H9 (cell line): ENCODE results near the gene KCNH4. TPM values are rescaled to one million over a fixed set of nuclear protein-coding genes. Genes with fewer than 3 reads are reported as not detected.

Source experiments
- DNase-seq: peaks from one replicate; pipeline ENCODE4 v3.0.0-alpha.2; 2017
- H2AFZ ChIP-seq: one replicate; pipeline ENCODE4 v1.6.1; 2013; ENCODE audit warnings: mild to moderate bottlenecking, low read length, control low read depth, moderate library complexity
- H2AK5ac ChIP-seq: 2 replicates; pipeline ENCODE4 v1.6.1; 2013; ENCODE audit warnings: low read length, control low read depth, mixed read lengths; ENCODE audit not compliant: insufficient read length
- H2BK120ac ChIP-seq: one replicate; pipeline ENCODE4 v1.6.1; 2013; ENCODE audit warnings: low read depth, mild to moderate bottlenecking, low read length, control low read depth, inconsistent platforms; ENCODE audit not compliant: poor library complexity, severe bottlenecking
- H2BK12ac ChIP-seq: 2 replicates; pipeline ENCODE4 v1.6.1; 2013; ENCODE audit warnings: low read length, control low read depth, mixed read lengths, low read depth; ENCODE audit not compliant: insufficient read length
- H2BK15ac ChIP-seq: 2 replicates; pipeline ENCODE4 v1.6.1; 2013; ENCODE audit warnings: low read depth, low read length, control low read depth
- H2BK20ac ChIP-seq: one replicate; pipeline ENCODE4 v1.6.1; 2013; ENCODE audit warnings: low read depth, mild to moderate bottlenecking, low read length, control low read depth, inconsistent platforms; ENCODE audit not compliant: poor library complexity, severe bottlenecking
- H2BK5ac ChIP-seq: 2 replicates; pipeline ENCODE4 v1.6.1; 2013; ENCODE audit warnings: low read length, control low read depth, mixed read lengths; ENCODE audit not compliant: insufficient read length
- H3K14ac ChIP-seq: 2 replicates; pipeline ENCODE4 v1.6.1; 2013; ENCODE audit warnings: low read length, control low read depth; ENCODE audit not compliant: insufficient read depth
- H3K18ac ChIP-seq: 2 replicates; pipeline ENCODE4 v1.6.1; 2013; ENCODE audit warnings: low read depth, mild to moderate bottlenecking, mixed read lengths, low read length, control low read depth; ENCODE audit not compliant: insufficient read length
- H3K23ac ChIP-seq: 2 replicates; pipeline ENCODE4 v1.6.1; 2013; ENCODE audit warnings: low read length, control low read depth, mixed read lengths, low read depth; ENCODE audit not compliant: insufficient read length
- H3K23me2 ChIP-seq: 2 replicates; pipeline ENCODE4 v1.6.1; 2013; ENCODE audit warnings: low read depth, mild to moderate bottlenecking, mixed read lengths, low read length, control low read depth; ENCODE audit not compliant: insufficient read length, poor library complexity, severe bottlenecking
- H3K27ac ChIP-seq: 2 replicates; pipeline ENCODE4 v1.5.1; 2013; ENCODE audit warnings: low read length, control low read depth, mixed read lengths, low read depth; ENCODE audit not compliant: insufficient read length
- H3K27me3 ChIP-seq: 2 replicates; pipeline ENCODE4 v1.6.1; 2013; ENCODE audit warnings: low read length, control low read depth, inconsistent platforms; ENCODE audit not compliant: insufficient read depth
- H3K4ac ChIP-seq: 2 replicates; pipeline ENCODE4 v1.6.1; 2013; ENCODE audit warnings: low read depth, mild to moderate bottlenecking, control low read depth, inconsistent platforms, low read length, moderate library complexity
- H3K4me1 ChIP-seq: 2 replicates; pipeline ENCODE4 v1.6.1; 2013; ENCODE audit warnings: low read length, control low read depth, inconsistent platforms; ENCODE audit not compliant: insufficient read depth
- H3K4me2 ChIP-seq: 2 replicates; pipeline ENCODE4 v1.6.1; 2013; ENCODE audit warnings: low read length, control low read depth, mixed read lengths; ENCODE audit not compliant: insufficient read length, insufficient read depth
- H3K56ac ChIP-seq: 2 replicates; pipeline ENCODE4 v1.6.1; 2013; ENCODE audit warnings: low read depth, mild to moderate bottlenecking, mixed read lengths, low read length, control low read depth; ENCODE audit not compliant: insufficient read length
- H3K79me1 ChIP-seq: 2 replicates; pipeline ENCODE4 v1.6.1; 2013; ENCODE audit warnings: low read depth, mild to moderate bottlenecking, moderate library complexity, low read length, control low read depth, inconsistent platforms; ENCODE audit not compliant: insufficient read depth, poor library complexity, severe bottlenecking
- H3K79me2 ChIP-seq: 2 replicates; pipeline ENCODE4 v1.6.1; 2013; ENCODE audit warnings: low read length, control low read depth, inconsistent platforms; ENCODE audit not compliant: insufficient read depth
- H3K9ac ChIP-seq: 2 replicates; pipeline ENCODE4 v1.6.1; 2013; ENCODE audit warnings: low read length, control low read depth, mixed read lengths; ENCODE audit not compliant: insufficient read length; ENCODE audit errors: extremely low read depth
- H3K9me3 ChIP-seq: one replicate; pipeline ENCODE4 v1.6.1; 2013; ENCODE audit warnings: low read depth, low read length, inconsistent platforms; ENCODE audit not compliant: control insufficient read depth
- H3T11ph ChIP-seq: one replicate; pipeline ENCODE4 v1.6.1; 2013; ENCODE audit warnings: mild to moderate bottlenecking, low read length, control low read depth, inconsistent platforms
- H4K20me1 ChIP-seq: one replicate; pipeline ENCODE4 v1.6.1; 2013; ENCODE audit not compliant: control insufficient read depth, insufficient read length, insufficient read depth
- H4K5ac ChIP-seq: 2 replicates; pipeline ENCODE4 v1.6.1; 2013; ENCODE audit warnings: low read depth, mild to moderate bottlenecking, mixed read lengths, low read length, control low read depth; ENCODE audit not compliant: insufficient read length
- H4K8ac ChIP-seq: replicated peaks from 2 replicates; pipeline ENCODE4 v1.6.1; 2013; ENCODE audit warnings: low read length, control low read depth, mixed read lengths, low read depth; ENCODE audit not compliant: insufficient read length
- H4K91ac ChIP-seq: 2 replicates; pipeline ENCODE4 v1.6.1; 2013; ENCODE audit warnings: low read depth, mild to moderate bottlenecking, moderate library complexity, mixed read lengths, low read length, control low read depth; ENCODE audit not compliant: insufficient read length
- H3K27ac Mint-ChIP-seq, 3 experiments: 2 replicates in 2 of 3; 3 replicates in 1 of 3; pipeline ENCODE4 v1.8.0; 2020 to 2021; ENCODE audit warnings: mixed read lengths in 3 of 3, mild to moderate bottlenecking in 1 of 3, moderate library complexity in 1 of 3
- H3K27me3 Mint-ChIP-seq: 2 replicates; pipeline ENCODE4 v1.8.0; 2021; ENCODE audit warnings: low read depth, mild to moderate bottlenecking, moderate library complexity, mixed read lengths
- H3K36me3 Mint-ChIP-seq, 3 experiments: 2 replicates in 2 of 3; 3 replicates in 1 of 3; pipeline ENCODE4 v1.8.0; 2020 to 2021; ENCODE audit warnings: low read depth in 3 of 3, mixed read lengths in 3 of 3; ENCODE audit not compliant: insufficient read depth in 1 of 3
- H3K4me1 Mint-ChIP-seq, 2 experiments: 2 replicates each; pipeline ENCODE4 v1.8.0; 2020; ENCODE audit warnings: mixed read lengths in 2 of 2
- H3K4me3 Mint-ChIP-seq, 2 experiments: 2 replicates in 1 of 2; 3 replicates in 1 of 2; pipeline ENCODE4 v1.8.0; 2020 to 2021; ENCODE audit warnings: mild to moderate bottlenecking in 2 of 2, mixed read lengths in 2 of 2, moderate library complexity in 1 of 2
- H3K9me3 Mint-ChIP-seq, 2 experiments: 2 replicates in 1 of 2; 3 replicates in 1 of 2; pipeline ENCODE4 v1.8.0; 2020; ENCODE audit warnings: mild to moderate bottlenecking in 2 of 2, mixed read lengths in 2 of 2, moderate library complexity in 1 of 2
- WGBS: extraction: QIAGEN DNeasy Blood & Tissue Kit; methylation state at CpG from one replicate; pipeline ENCODE4 v1.1.7; 2013; ENCODE audit warnings: missing lambda C conversion rate, low lambda C conversion rate, mixed read lengths; ENCODE audit not compliant: insufficient read length; ENCODE audit errors: extremely low coverage; 5-methylcytosine and 5-hydroxymethylcytosine counted together
- total RNA-seq: library from RNA; stranded (reverse); gene quantifications from 2 replicates; pipeline ENCODE4 v1.2.1, GENCODE V29; 2021
- TF ChIP-seq, protein P1 (sequence below): fragments of 200-600 bp; sonication (generic); conservative IDR thresholded peaks from 3 replicates; pipeline ENCODE4 v1.8.0; 2021; ENCODE audit warnings: antibody characterized with exemption, mild to moderate bottlenecking

KCNH4 gene
- total RNA-seq, 1 experiment from 2014 or later, result not detected

DNA sequence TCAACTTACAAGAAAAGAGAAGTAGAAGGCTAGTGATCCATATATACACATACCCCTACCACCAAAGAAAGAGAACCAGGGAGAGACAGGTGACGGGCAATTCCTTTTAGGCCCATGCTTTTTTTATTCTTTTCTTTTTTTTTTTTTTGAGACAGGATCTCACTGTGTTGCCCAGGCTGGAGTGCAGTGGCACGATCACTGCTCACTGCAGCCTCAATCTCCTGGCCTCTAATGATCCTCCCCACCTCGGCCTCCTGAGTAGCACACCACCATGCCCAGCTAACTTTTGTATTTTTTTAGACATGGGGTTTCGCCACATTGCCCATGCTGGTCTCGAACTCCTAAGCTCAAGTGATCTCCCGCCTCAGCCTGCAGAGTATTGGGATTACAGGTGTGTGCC lies 53.5 kb downstream of the KCNH4 start:
- Histone ChIP-seq H3K18ac (no peak overlapping the region), H3K4me2 (no peak overlapping the region), H2AK5ac (no peak overlapping the region), H4K20me1 (no peaks in the 10 kb centered on the region), H2BK20ac (no peak overlapping the region), H3K79me2 (no peaks in the 10 kb centered on the region), H4K91ac (no peak overlapping the region), H2BK15ac (no peak overlapping the region), H2BK12ac (no peak overlapping the region), H3K27me3 (peaks cover 2% of the 10 kb centered on the region; the same call in 1 of the 2 replicates), H3K9me3 (no peaks in the 10 kb centered on the region), H3K23me2 (no peaks in the 10 kb centered on the region), H3T11ph (no peak overlapping the region), H3K27ac (no peak overlapping the region), H2BK120ac (no peak overlapping the region), H3K14ac (no peak overlapping the region), H4K5ac (no peak overlapping the region), H4K8ac (no peak overlapping the region), H3K4me1 (no peaks in the 10 kb centered on the region), H3K4ac (no peak overlapping the region), H3K79me1 (no peaks in the 10 kb centered on the region), H3K9ac (no peak overlapping the region), H3K23ac (no peak overlapping the region), H2AFZ (no peak overlapping the region), H3K56ac (no peak overlapping the region), H2BK5ac (no peak overlapping the region)
- Mint-ChIP-seq H3K36me3 (peaks cover 20 to 72% (median 54%) of the 10 kb centered on the region in 3 experiments; a peak in 6 of 7 replicates), H3K4me3 (no peak overlapping the region), H3K9me3 (no peaks in the 10 kb centered on the region), H3K4me1 (peaks cover 10 to 15% of the 10 kb centered on the region in 2 experiments), H3K27me3 (no peaks in the 10 kb centered on the region), H3K27ac (no peak overlapping the region)
- WGBS, result no CpG with 5 or more reads among the region's 6 CpGs
- DNase-seq, result no peak
- TF ChIP-seq, protein P1, sequence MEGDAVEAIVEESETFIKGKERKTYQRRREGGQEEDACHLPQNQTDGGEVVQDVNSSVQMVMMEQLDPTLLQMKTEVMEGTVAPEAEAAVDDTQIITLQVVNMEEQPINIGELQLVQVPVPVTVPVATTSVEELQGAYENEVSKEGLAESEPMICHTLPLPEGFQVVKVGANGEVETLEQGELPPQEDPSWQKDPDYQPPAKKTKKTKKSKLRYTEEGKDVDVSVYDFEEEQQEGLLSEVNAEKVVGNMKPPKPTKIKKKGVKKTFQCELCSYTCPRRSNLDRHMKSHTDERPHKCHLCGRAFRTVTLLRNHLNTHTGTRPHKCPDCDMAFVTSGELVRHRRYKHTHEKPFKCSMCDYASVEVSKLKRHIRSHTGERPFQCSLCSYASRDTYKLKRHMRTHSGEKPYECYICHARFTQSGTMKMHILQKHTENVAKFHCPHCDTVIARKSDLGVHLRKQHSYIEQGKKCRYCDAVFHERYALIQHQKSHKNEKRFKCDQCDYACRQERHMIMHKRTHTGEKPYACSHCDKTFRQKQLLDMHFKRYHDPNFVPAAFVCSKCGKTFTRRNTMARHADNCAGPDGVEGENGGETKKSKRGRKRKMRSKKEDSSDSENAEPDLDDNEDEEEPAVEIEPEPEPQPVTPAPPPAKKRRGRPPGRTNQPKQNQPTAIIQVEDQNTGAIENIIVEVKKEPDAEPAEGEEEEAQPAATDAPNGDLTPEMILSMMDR, result no peak
